HepG2 (cell line): ENCODE results near the gene PHRF1. TPM values are rescaled to one million over a fixed set of nuclear protein-coding genes. Genes with fewer than 3 reads are reported as not detected.

ENCODE experiments used
- ATAC-seq: fragments of 200-7000 bp; cut with Tn5 transposase; 3 replicates; pipeline ENCODE4 v1.9.1; 2020; ENCODE audit warnings: mild to moderate bottlenecking, moderate library complexity
- Bru-seq: library from RNA; stranded (reverse); fragments of 400-500 nt; gene quantifications from one replicate; lab custom pipeline; 2021; lab: Mats Ljungman, UMichigan
- BruChase-seq, 2 experiments: library from RNA; stranded (reverse); fragments of 400-500 nt; gene quantifications; one replicate each; lab custom pipeline; 2021; lab: Mats Ljungman, UMichigan
- BruUV-seq: library from RNA; stranded (reverse); fragments of 400-500 nt; replicated peaks from 2 replicates; lab custom pipeline; 2021; lab: Mats Ljungman, UMichigan
- CTCF ChIA-PET: fragments of 300-600 bp; formaldehyde crosslinking; extraction: SDS; loops from one replicate; lab custom pipeline; 2021; ENCODE audit warnings: low total read pairs, inconsistent platforms, low intra/inter-chr PET ratio; lab: Yijun Ruan, JAX
- POLR2A ChIA-PET: fragments of 350-600 bp; sonication (Branson Sonifier 250); formaldehyde crosslinking; loops from one replicate; lab custom pipeline; 2020; ENCODE audit warnings: antibody characterized with exemption, inconsistent platforms; lab: Yijun Ruan, JAX
- DNase-seq: peaks from one replicate; pipeline ENCODE4 v3.0.0-alpha.2; 2015; ENCODE audit warnings: low spot score
- FAIRE-seq: peaks from 3 replicates; lab custom pipeline; 2011; peaks lifted over from hg19 to GRCh38; lab: Jason Lieb, UNC
- H2AFZ ChIP-seq: one replicate; pipeline ENCODE4 v1.6.1; 2011; ENCODE audit warnings: low read length, inconsistent platforms
- H3K27ac ChIP-seq: fragments of 300-600 bp; 3 replicates; pipeline ENCODE4 v1.8.0; 2011; ENCODE audit warnings: mixed run types, mild to moderate bottlenecking, mixed read lengths, low read length, inconsistent platforms; ENCODE audit not compliant: insufficient read depth; ENCODE audit errors: extremely low read length
- H3K27me3 ChIP-seq, 2 experiments: fragments of 200-600 bp in 1 of 2; 2 replicates in 1 of 2; 3 replicates in 1 of 2; pipeline versions ENCODE4 v1.6.0 to v1.8.0; 2011; ENCODE audit warnings: low read length in 2 of 2, mild to moderate bottlenecking in 2 of 2, moderate library complexity in 2 of 2, inconsistent platforms in 1 of 2; ENCODE audit not compliant: insufficient read depth in 2 of 2, control insufficient read depth in 1 of 2
- H3K36me3 ChIP-seq, 2 experiments: fragments of 200-600 bp in 1 of 2; replicated peaks in 1 of 2; 2 replicates in 1 of 2; 3 replicates in 1 of 2; pipeline versions ENCODE4 v1.5.1 to v1.8.0; 2011; ENCODE audit warnings: low read length in 2 of 2, inconsistent platforms in 1 of 2; ENCODE audit not compliant: insufficient read depth in 2 of 2, control insufficient read depth in 1 of 2
- H3K4me1 ChIP-seq: 2 replicates; pipeline ENCODE4 v1.5.1; 2012; ENCODE audit warnings: low read length, inconsistent platforms; ENCODE audit not compliant: insufficient read depth
- H3K4me2 ChIP-seq: 2 replicates; pipeline ENCODE4 v1.6.0; 2011; ENCODE audit warnings: low read depth, low read length, inconsistent platforms
- H3K4me3 ChIP-seq, 3 experiments: fragments of 200-600 bp in 1 of 3; sonication (generic), shearing (Covaris generic) in 1 of 3; replicated peaks in 1 of 3; 2 replicates each; pipeline ENCODE4 v1.5.1; 2011 to 2016; ENCODE audit warnings: low read length in 3 of 3, inconsistent platforms in 2 of 3, low read depth in 2 of 3, mild to moderate bottlenecking in 2 of 3, control low read depth in 1 of 3, mixed read lengths in 1 of 3; ENCODE audit not compliant: insufficient read depth in 1 of 3
- H3K79me2 ChIP-seq: one replicate; pipeline ENCODE4 v1.6.1; 2011; ENCODE audit warnings: low read length, inconsistent platforms; ENCODE audit not compliant: insufficient read depth
- H3K9ac ChIP-seq: 2 replicates; pipeline ENCODE4 v1.6.0; 2011; ENCODE audit warnings: mild to moderate bottlenecking, low read depth, low read length, inconsistent platforms; ENCODE audit not compliant: insufficient read depth
- H3K9me3 ChIP-seq: 2 replicates; pipeline ENCODE4 v1.5.1; 2012; ENCODE audit warnings: mild to moderate bottlenecking, low read length
- H4K20me1 ChIP-seq: 2 replicates; pipeline ENCODE4 v1.6.0; 2011; ENCODE audit warnings: inconsistent platforms, mild to moderate bottlenecking, low read length, moderate library complexity; ENCODE audit not compliant: insufficient read depth
- ETV6 ChIP-seq: sonication (generic); formaldehyde crosslinking; conservative IDR thresholded peaks from 2 replicates; pipeline ENCODE4 v1.4.0; 2020; ENCODE audit warnings: missing genetic modification reagents
- HOXA5 ChIP-seq: sonication (generic); formaldehyde crosslinking; IDR thresholded peaks from 2 replicates; pipeline ENCODE4 v1.4.0; 2020; ENCODE audit warnings: missing genetic modification reagents
- MYNN ChIP-seq: sonication (generic); formaldehyde crosslinking; IDR thresholded peaks from 2 replicates; pipeline ENCODE4 v1.4.0; 2020; ENCODE audit warnings: mild to moderate bottlenecking, low read depth, missing genetic modification reagents
- PHF20 ChIP-seq: sonication (generic); formaldehyde crosslinking; IDR thresholded peaks from 2 replicates; pipeline ENCODE4 v1.5.0; 2020; ENCODE audit warnings: mild to moderate bottlenecking, missing genetic modification reagents
- POLR2AphosphoS5 ChIP-seq: IDR thresholded peaks from 2 replicates; pipeline ENCODE4 v1.6.1; 2012; ENCODE audit warnings: low read depth, low read length
- RAD21 ChIP-seq: fragments of 450-650 bp; formaldehyde crosslinking; IDR thresholded peaks from 2 replicates; pipeline ENCODE4 v1.5.0; 2020; ENCODE audit warnings: mild to moderate bottlenecking
- TGIF2 ChIP-seq: IDR thresholded peaks from 2 replicates; pipeline ENCODE4 v1.6.1; 2016; ENCODE audit warnings: control low read depth, missing compliant biosample characterization
- ZNF317 ChIP-seq: sonication (generic); formaldehyde crosslinking; IDR thresholded peaks from 2 replicates; pipeline ENCODE4 v1.5.0; 2020; ENCODE audit warnings: mild to moderate bottlenecking, missing genetic modification reagents
- ZNF574 ChIP-seq: sonication (generic); formaldehyde crosslinking; IDR thresholded peaks from 2 replicates; pipeline ENCODE4 v1.4.0; 2020; ENCODE audit warnings: missing genetic modification reagents
- ZNF670 ChIP-seq: sonication (generic); formaldehyde crosslinking; IDR thresholded peaks from 2 replicates; pipeline ENCODE4 v1.8.0; 2022; ENCODE audit warnings: mild to moderate bottlenecking, missing genetic modification reagents, borderline replicate concordance
- ZNF703 ChIP-seq: sonication (generic); formaldehyde crosslinking; IDR thresholded peaks from 2 replicates; pipeline ENCODE4 v1.5.1; 2020; ENCODE audit warnings: missing genetic modification reagents, mild to moderate bottlenecking, moderate library complexity, borderline replicate concordance
- ZNF781 ChIP-seq: sonication (generic); formaldehyde crosslinking; IDR thresholded peaks from 2 replicates; pipeline ENCODE4 v1.5.1; 2020; ENCODE audit warnings: borderline replicate concordance, mild to moderate bottlenecking, missing genetic modification reagents; ENCODE audit errors: not compliant biosample characterization
- WGBS: methylation state at CpG from one replicate; pipeline ENCODE4 v1.1.6; 2017; ENCODE audit warnings: low lambda C conversion rate; 5-methylcytosine and 5-hydroxymethylcytosine counted together
- in situ Hi-C: cut with HindIII; loops from 2 replicates; pipeline ENCODE4 v1.10.0; 2017; ENCODE audit warnings: low pct_unique_long_range_greater_than_20kb; ENCODE audit not compliant: extremely low pct_ligation_motif_present
- intact Hi-C: fragments of 100-400 bp; cut with micrococcal nuclease; formaldehyde crosslinking; loops from one replicate; pipeline ENCODE4 v1.10.0; 2022; ENCODE audit not compliant: unreplicated experiment
- long read RNA-seq, 2 experiments: library from RNA in 1 of 2; library from polyadenylated mRNA in 1 of 2; stranded (forward) in 1 of 2; unstranded in 1 of 2; transcript quantifications; one replicate each; pipeline ENCODE4 v2.0.0, GENCODE V29; 2019 to 2022
- polyA minus RNA-seq, 3 experiments: library from RNA; depleted of rRNA, polyadenylated mRNA; stranded (reverse); fragments of >200 nt; gene quantifications; 2 replicates each; pipeline ENCODE4 v1.2.3, GENCODE V29; 2011; ENCODE audit warnings: low replicate concordance in 1 of 3
- polyA plus RNA-seq, 8 experiments: library from polyadenylated mRNA; depleted of rRNA in 3 of 8; stranded (reverse) in 7 of 8; unstranded in 1 of 8; fragments of >200 nt; fragmentation: Illumina TruSeq in 4 of 8; extraction: Trizol in 4 of 8; gene quantifications; 2 replicates each; pipeline versions ENCODE4 v1.2.1 to v1.2.3, GENCODE V29; 2011 to 2016; ENCODE audit warnings: low read depth in 4 of 8, missing spikeins in 1 of 8, mixed read lengths in 1 of 8; ENCODE audit not compliant: insufficient read depth in 1 of 8
- total RNA-seq, 5 experiments: library from RNA; depleted of rRNA; stranded (reverse); fragments of >200 nt; fragmentation: Illumina TruSeq; extraction: Trizol; gene quantifications; 2 replicates each; pipeline ENCODE4 v1.2.3, GENCODE V29; 2016; ENCODE audit warnings: low read depth in 1 of 5
- TF ChIP-seq, protein P1 (sequence below): sonication (generic); formaldehyde crosslinking; IDR thresholded peaks from 2 replicates; pipeline ENCODE4 v1.4.0; 2020; ENCODE audit warnings: missing genetic modification reagents

PHRF1 gene
- 13.7 and 16.7 TPM in 2 replicates for total RNA-seq (2016; rRNA removed; fragmentation: Illumina TruSeq; extraction: Trizol)
- 7.4 and 7.9 TPM in 2 replicates for total RNA-seq (2016; cell fraction: cytosol; rRNA removed; fragmentation: Illumina TruSeq; extraction: Trizol; ENCODE audit: low read depth)
- total RNA-seq (2016; cell fraction: insoluble cytoplasmic fraction; rRNA removed; fragmentation: Illumina TruSeq; extraction: Trizol): 10.7 and 17.0 TPM in 2 replicates
- total RNA-seq (2016; cell fraction: membrane; rRNA removed; fragmentation: Illumina TruSeq; extraction: Trizol): 5.1 and 6.1 TPM in 2 replicates
- total RNA-seq (2016; cell fraction: nucleus; rRNA removed; fragmentation: Illumina TruSeq; extraction: Trizol): 10.8 and 14.2 TPM in 2 replicates
- polyA plus RNA-seq (2011; rRNA removed): 8.2 and 11.2 TPM in 2 replicates
- polyA plus RNA-seq (2011; cell fraction: cytosol; rRNA removed): 4.8 and 7.0 TPM in 2 replicates
- 30.1 and 30.7 TPM in 2 replicates for polyA plus RNA-seq (2011; cell fraction: nucleus; rRNA removed)
- polyA plus RNA-seq (2012): 7.4 and 8.1 TPM in 2 replicates
- 1.6 and 1.8 TPM in 2 replicates for polyA plus RNA-seq (2016; cell fraction: cytosol; fragmentation: Illumina TruSeq; extraction: Trizol; ENCODE audit: low read depth)
- 10.7 and 13.7 TPM in 2 replicates for polyA plus RNA-seq (2016; cell fraction: insoluble cytoplasmic fraction; fragmentation: Illumina TruSeq; extraction: Trizol; ENCODE audit: low read depth)
- polyA plus RNA-seq (2016; cell fraction: membrane; fragmentation: Illumina TruSeq; extraction: Trizol; ENCODE audit: low read depth): 2.1 and 2.5 TPM in 2 replicates
- 25.7 and 27.7 TPM in 2 replicates for polyA plus RNA-seq (2016; cell fraction: nucleus; fragmentation: Illumina TruSeq; extraction: Trizol; ENCODE audit: insufficient read depth, low read depth)
- 13.6 and 18.7 TPM in 2 replicates for polyA minus RNA-seq (2011; rRNA and poly(A)+ RNA removed; ENCODE audit: low replicate concordance)
- polyA minus RNA-seq (2011; cell fraction: cytosol; rRNA and poly(A)+ RNA removed): 7.8 and 7.9 TPM in 2 replicates
- 17.4 and 19.9 TPM in 2 replicates for polyA minus RNA-seq (2011; cell fraction: nucleus; rRNA and poly(A)+ RNA removed)
- Bru-seq, nascent RNA: percentile 75 among the genes with signal in this experiment
- percentile 92 among the genes with signal in this experiment for BruChase-seq, experiment 1, labeled RNA remaining after a 6-hour chase
- percentile 88 among the genes with signal in this experiment for BruChase-seq, experiment 2, labeled RNA remaining after a 2-hour chase
- long read RNA-seq, experiment 1, partial matches to known transcripts: 12 of 14 reads
- long read RNA-seq, experiment 1, other reads (novel, unspliced or antisense): 2 of 14 reads
- long read RNA-seq, experiment 2, full-length matches to known transcripts: 2 of 19 reads
- long read RNA-seq, experiment 2, partial matches to known transcripts: 14 of 19 reads
- long read RNA-seq, experiment 2, other reads (novel, unspliced or antisense): 3 of 19 reads

DNA sequence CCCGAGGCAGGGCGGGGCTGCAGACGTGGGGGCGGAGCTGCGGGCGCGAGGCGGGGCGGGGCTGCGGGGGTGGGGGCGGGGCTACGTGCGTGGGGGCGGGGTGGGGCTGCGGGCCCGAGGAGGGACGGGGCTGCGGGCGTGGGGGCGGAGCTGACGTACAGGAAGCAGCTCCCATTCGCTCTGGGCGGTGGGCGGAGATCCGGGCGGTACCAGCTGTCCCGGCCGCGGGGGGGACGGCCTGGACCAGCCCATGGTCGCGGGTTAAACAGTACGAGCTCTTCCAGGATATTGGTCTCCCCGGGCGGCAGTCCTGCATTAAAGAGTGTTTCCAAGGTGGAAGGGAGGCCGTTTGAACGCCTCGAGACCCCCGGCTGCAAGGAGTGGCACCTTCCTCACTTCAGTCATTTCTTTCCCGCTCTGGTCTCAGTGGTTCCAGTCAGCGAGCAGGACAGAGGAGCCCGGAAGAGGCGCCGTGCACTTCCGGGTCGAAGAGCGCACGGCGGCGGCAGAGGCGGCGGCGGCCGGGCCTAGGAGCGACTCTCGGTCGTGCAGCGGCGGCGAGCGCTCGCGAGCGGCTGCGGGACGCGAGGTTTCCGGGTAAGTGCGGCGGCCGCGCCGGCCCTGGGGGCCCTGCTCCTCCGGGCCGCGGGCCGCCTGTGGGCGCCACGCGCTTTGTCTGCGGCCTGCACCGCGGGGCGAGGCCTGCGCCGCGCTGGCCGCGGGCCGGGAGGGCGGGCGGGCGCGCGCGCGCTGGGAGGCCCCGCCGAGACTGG lies at the start of gene PHRF1:
PHRF1 (plus strand) TSS at position 475 of the 773 bp plus-strand sequence. CDS start 5,043 bp downstream, outside the sequence.
- Histone ChIP-seq H3K27ac (peak within 1 kb of the TSS; percentile 100), H3K9me3 (no peaks in the 10 kb centered on the region), H3K27me3 (no peaks in the 10 kb centered on the region; a peak in 2 of 5 replicates), H3K4me3 (peak within 1 kb of the TSS; percentile 78 to 100 (median 92)), H4K20me1 (peaks cover 40% of the 10 kb centered on the region), H3K4me1 (peaks cover 65% of the 10 kb centered on the region), H3K9ac (peak within 1 kb of the TSS; percentile 100), H2AFZ (no peak within 1 kb of the TSS), H3K4me2 (peak within 1 kb of the TSS; percentile 99), H3K36me3 (peaks cover 2 to 5% of the 10 kb centered on the region in 2 experiments; a peak in 4 of 5 replicates), H3K79me2 (peaks cover 44% of the 10 kb centered on the region)
- BruUV-seq: no TSS peak
- peak; percentile 67 for ATAC-seq
- in situ Hi-C loops (no loop called here), intact Hi-C loops (no loop called here)
- WGBS: no CpG with 5 or more reads among the region's 99 CpGs
- peak; percentile 42 for FAIRE-seq
- peak; percentile 88 for DNase-seq
- POLR2A ChIA-PET: interaction anchor here (0.7 to 2.5 kb wide), 18 partner anchors 9 to 243 kb away, joined by 3 to 33 read pairs (median 6); partner anchors contain the start of genes HRAS, LMNTD2 and PNPLA2
- CTCF ChIA-PET: no interaction called here
- peak; percentile 12; the same call in 1 of the 2 replicates for TF ChIP-seq ZNF670 (CRISPR knock-in tag)
- TF ChIP-seq ZNF317 (CRISPR knock-in tag): no peak
- peak; percentile 79 for TF ChIP-seq POLR2AphosphoS5
- peak; percentile 96 for TF ChIP-seq ZNF574 (CRISPR knock-in tag)
- TF ChIP-seq, protein P1, sequence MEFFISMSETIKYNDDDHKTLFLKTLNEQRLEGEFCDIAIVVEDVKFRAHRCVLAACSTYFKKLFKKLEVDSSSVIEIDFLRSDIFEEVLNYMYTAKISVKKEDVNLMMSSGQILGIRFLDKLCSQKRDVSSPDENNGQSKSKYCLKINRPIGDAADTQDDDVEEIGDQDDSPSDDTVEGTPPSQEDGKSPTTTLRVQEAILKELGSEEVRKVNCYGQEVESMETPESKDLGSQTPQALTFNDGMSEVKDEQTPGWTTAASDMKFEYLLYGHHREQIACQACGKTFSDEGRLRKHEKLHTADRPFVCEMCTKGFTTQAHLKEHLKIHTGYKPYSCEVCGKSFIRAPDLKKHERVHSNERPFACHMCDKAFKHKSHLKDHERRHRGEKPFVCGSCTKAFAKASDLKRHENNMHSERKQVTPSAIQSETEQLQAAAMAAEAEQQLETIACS (CRISPR knock-in tag): peak; percentile 62; the same call in 1 of the 2 replicates
- TF ChIP-seq RAD21: no peak; the same call in 1 of the 2 replicates
- TF ChIP-seq ZNF703 (CRISPR knock-in tag): no peak
- TF ChIP-seq ZNF781 (CRISPR knock-in tag): no peak
- TF ChIP-seq MYNN: 0 out of 2 replicates have a peak, but pooled peaks have one; percentile 48
- TF ChIP-seq PHF20 (CRISPR knock-in tag): peak; percentile 55
- peak; percentile 42; the same call in 1 of the 2 replicates for TF ChIP-seq HOXA5 (CRISPR knock-in tag)
- TF ChIP-seq TGIF2 (CRISPR knock-in tag): 0 out of 2 replicates have a peak, but pooled peaks have one; percentile 29
- peak; percentile 44; the same call in 1 of the 2 replicates for TF ChIP-seq ETV6 (CRISPR knock-in tag)
